GM18505 (cell line): ENCODE measurements around the gene ERICH2.

Source experiments
- ATAC-seq: cut with Tn5 transposase; IDR thresholded peaks from one replicate; pipeline ENCODE4 v1.9.1; 2021; ENCODE audit not compliant: unreplicated experiment
- POLR2A ChIP-seq: IDR thresholded peaks from 4 replicates; pipeline ENCODE4 v1.6.1; 2011; ENCODE audit warnings: borderline replicate concordance; ENCODE audit not compliant: insufficient read depth, insufficient read length; ENCODE audit errors: extremely low read depth

The ERICH2 gene

DNA sequence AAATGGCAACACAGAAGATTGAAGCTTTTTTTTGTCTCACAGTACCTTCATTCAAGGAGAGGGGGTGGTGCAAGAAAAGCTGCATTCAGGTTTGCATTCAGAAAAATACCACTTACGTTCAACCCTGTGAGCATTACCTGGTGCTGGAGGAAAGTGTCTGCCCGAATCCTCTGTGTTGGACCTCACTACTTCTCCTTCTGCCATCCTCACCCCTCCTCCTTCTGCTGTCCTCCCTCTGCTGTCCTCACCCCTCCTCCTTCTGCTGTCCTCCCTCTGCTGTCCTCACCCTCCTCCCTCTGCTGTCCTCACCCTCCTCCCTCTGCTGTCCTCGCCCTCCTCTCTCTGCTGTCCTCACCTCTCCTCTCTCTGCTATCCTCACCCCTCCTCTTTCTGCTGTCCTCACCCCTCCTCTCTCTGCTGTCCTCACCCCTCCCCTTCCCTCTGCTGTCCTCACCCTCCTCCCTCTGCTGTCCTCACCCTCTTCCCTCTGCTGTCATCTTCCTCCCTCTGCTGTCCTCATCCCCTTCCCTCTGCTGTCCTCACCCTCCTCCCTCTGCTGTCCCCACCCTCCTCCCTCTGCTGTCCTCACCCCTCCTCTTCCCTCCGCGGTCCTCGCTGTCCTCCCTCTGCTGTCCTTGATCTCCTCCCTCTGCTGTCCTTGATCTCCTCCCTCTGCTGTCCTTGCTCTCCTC, 57.8 kb downstream of the ERICH2 start:
- TF ChIP-seq POLR2A, result no peak
- no peak for ATAC-seq

- TF ChIP-seq POLR2A, result no peak
- ATAC-seq, result no peak
Measured at GRCh38 chr2:170828533-170828916, 58.3 kb downstream of the ERICH2 start.

DNA sequence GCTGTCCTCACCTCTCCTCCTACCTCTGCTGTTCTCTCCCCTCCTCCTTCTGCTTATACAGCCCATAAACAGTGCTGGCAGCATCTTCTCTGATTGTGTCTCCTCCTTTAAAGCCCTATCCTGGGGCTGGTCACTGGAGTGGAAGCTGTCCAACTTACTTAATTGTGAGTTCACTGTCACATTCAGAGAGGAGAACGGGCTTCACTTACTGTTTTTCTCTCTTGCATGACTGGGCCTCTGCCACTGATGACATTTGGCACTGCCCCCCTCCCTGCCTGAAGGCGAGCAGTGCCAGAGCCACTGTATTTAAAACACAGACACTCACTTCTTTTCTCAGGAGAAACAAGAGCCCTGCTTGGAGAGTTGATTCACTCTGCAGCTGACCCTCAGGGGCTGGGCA, 58.9 kb downstream of the ERICH2 start:
- ATAC-seq, result no peak
- TF ChIP-seq POLR2A, result no peak

- no peak for ATAC-seq
- no peak for TF ChIP-seq POLR2A
Measured at GRCh38 chr2:170830166-170830565, 60.0 kb downstream of the ERICH2 start.

DNA sequence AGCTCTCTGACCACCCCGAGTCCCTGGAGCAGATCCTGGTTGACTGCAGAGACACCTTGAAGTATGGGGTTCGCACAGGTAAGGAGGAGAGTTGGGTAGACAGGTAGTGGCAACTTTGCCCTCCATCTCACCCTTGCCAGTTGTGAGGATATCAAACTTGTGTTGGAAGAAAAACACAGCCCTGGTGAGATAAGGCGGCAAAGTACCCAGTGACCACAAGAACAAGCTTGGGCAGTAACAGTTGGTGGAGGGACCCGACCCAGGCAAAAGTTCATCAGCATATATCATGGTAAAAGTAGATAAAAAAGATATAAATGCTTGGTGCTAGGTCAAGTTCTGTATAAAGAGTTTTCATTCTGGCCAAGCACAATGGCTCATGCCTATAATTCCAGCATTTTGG, 60.9 kb downstream of the ERICH2 start:
- no peak for ATAC-seq
- no peak for TF ChIP-seq POLR2A

DNA sequence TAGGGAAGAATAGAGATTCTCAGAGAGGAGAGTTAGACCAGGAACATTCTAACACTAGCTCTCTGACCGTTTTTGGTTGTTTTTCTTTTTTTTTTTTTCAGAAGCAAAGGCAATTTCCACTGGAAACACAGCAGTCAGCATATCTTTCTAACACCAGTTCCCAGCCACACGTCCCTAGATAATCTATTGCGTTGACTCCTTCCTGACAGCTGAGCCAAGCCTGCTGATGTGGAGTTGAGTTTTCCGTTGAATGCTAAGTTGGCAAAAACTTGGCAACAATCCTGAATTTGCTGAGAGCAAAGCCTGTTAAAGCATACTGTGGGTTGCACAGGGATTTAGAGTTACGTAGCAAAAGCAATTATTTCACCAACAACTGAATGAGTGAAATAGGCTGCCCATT, 65.8 kb downstream of the ERICH2 start:
- TF ChIP-seq POLR2A, result no peak
- ATAC-seq, result no peak

GRCh38 chr2:170840717-170841210, 70.6 kb downstream of the ERICH2 start:
- no peak for ATAC-seq
- no peak for TF ChIP-seq POLR2A

GRCh38 chr2:170842785-170843184, 72.6 kb downstream of the ERICH2 start:
- no peak for TF ChIP-seq POLR2A
- no peak for ATAC-seq

- no peak for TF ChIP-seq POLR2A
- ATAC-seq, result no peak
Measured at GRCh38 chr2:170843656-170844055, 73.5 kb downstream of the ERICH2 start.

GRCh38 chr2:170845343-170845742, 75.2 kb downstream of the ERICH2 start:
- TF ChIP-seq POLR2A, result no peak
- no peak for ATAC-seq

- no peak for ATAC-seq
- TF ChIP-seq POLR2A, result no peak
Measured at GRCh38 chr2:170846314-170846713, 76.1 kb downstream of the ERICH2 start.

DNA sequence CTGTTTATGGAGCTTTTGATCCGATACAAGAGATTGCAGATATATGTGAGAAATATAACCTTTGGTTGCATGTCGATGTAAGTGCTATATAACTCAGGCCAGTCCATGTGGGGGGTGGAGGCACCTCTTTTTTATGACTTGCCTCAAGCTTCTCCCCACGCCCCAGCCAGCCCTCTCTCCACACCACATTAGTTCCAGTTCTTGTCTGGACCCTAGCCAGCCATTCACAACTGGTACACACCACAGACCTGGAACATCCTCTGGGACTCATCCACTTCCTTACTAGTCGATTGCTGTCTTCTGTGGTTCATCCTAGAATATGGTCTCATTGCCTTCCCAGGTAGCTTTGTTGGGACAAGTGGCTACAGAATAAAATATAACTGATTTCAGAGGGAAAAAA, 77.5 kb downstream of the ERICH2 start:
- no peak for ATAC-seq
- no peak for TF ChIP-seq POLR2A
